Umbilical cord (tissue), 2 donors: ENCODE measurements around the gene BRAF. TPM values are rescaled to one million over a fixed set of nuclear protein-coding genes. Genes with fewer than 3 reads are reported as not detected.
"Not testable (repeated sequence)": the region's sequence is repeated elsewhere in the genome, so short reads cannot be mapped to it uniquely, and the experiment has no call there.

Experiments
- DNase-seq: peaks from one replicate; pipeline ENCODE4 v3.0.0-alpha.2; 2015; ENCODE audit warnings: low spot score
- total RNA-seq: library from RNA; depleted of rRNA; stranded (reverse); fragments of >200 nt; gene quantifications from one replicate; pipeline ENCODE4 v1.2.3, GENCODE V29; 2014; ENCODE audit warnings: low replicate concordance; ENCODE audit not compliant: insufficient read depth

The BRAF gene
- total RNA-seq, 1 donor from 2014 or later: 61.2 TPM

DNA sequence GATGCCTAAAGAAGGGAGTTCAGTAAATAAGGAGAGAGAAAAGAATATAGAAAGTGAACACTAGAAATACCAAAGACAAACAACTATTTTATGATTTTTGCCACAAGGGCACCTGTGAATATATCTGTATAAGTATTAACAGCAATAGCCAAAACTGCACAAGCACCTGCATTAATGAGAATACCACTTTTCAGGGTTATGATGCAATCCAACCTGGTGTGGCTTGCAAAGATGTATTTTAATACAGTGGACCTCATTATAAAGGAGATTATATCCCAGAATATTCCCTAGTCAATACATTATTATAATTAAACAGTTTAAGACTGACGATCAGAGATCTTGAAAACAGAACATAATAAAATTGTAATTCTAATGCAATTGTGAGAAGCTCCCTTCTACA, 4.0 kb downstream of the BRAF start:
- DNase-seq: no peak

GRCh38 chr7:140918236-140918635, 6.5 kb downstream of the BRAF start:
- DNase-seq: no peak

GRCh38 chr7:140917258-140917657, 7.5 kb downstream of the BRAF start:
- DNase-seq: no peak

DNA sequence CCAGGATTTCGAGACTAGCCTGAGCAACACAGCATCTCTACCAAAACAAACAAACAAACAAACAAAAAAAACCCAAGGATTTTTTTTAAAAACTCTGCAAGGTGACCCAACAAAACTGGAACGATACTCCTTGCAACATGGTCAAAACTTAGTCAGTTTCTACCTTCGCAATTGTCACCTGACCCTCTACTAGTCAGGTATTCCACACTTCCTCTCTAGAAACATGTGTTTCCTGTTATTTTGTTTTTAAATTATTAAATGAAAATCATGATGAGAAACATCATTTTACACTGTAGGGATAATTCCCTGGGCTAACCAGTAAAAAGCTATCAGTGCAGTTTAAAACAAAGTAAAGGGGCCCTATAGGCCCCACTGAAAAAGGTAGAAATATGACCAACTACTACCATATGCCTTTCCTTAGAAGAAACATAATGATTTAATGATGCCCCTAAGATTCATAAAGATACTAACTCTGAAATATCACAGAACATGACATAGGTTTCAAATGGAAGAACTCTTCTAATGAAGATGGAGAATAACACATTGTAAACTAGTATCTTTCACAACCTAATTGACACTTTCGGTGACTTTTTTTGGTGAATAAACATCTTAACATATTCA, 8.7 kb downstream of the BRAF start:
- no peak for DNase-seq

GRCh38 chr7:140914083-140914482, 10.6 kb downstream of the BRAF start:
- no peak for DNase-seq

DNA sequence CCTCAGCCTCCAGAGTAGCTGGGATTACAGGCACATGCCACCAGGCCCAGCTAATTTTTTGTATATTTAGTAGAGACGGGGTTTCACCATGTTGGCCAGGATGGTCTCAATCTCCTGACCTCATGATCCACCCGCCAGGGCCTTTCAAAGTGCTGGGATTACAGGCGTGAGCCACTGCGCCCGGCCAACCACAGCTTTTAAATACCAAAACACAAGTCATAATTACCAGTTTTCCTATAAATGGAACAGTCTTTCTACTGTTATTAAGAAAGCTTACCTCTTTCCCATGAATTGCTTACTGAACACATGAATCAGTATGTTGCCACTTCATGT, 11.2 kb downstream of the BRAF start:
- DNase-seq: not testable (repeated sequence)

GRCh38 chr7:140911746-140912145, 13.0 kb downstream of the BRAF start:
- no peak for DNase-seq

DNA sequence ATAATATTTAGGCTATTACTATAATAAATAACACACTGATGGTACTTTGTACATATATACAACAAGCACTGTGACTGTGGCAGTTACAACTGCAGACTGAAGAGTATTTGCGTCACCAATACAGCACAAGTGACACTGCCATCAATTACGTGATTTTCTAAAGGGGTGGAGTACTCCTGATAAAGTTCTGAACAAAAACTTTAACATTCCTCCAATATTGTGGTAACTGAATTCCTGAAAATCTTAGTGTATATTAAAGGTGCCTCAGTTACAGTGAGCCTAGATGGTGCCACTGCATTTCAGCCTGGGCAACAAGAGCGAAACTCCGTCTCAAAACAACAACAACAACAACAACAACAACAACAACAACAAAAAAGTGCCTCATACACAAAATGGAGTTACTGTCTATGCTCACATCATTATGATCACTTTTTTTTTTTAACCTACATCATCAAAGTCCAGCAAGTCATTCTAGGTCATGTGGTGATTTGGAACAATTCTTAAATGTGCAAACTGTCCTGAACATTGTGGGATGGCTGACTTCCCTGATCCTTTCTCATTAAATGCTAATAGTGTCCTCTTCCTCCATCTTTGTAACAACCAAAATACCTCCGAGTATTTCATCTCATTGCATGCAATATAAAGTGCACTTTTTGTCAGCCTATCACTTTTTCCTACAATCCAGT, 15.1 kb downstream of the BRAF start:
- no peak for DNase-seq

DNA sequence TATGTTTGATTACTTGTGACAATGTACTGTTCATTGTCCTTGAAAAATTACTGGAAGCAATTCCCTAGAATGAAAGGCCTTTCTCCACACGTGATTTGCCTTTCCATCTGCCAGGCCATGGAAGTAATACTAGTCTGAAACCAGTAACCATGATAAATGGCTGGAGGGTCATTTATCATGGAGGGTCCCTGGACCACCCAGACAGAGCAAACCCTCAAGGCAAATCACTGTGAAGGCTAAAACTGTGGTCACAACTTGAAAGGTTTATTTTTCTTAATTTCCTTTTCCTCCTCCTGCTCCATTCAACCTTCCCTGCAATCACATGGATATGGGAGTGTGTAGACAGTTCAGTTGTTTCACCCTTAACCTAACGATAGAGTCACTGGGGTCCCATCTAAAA, 16.4 kb downstream of the BRAF start:
- no peak for DNase-seq

- DNase-seq: no peak
Observed at GRCh38 chr7:140903741-140904480, 20.8 kb downstream of the BRAF start.

- DNase-seq: no peak
Observed at GRCh38 chr7:140902303-140902953, 22.3 kb downstream of the BRAF start.

DNA sequence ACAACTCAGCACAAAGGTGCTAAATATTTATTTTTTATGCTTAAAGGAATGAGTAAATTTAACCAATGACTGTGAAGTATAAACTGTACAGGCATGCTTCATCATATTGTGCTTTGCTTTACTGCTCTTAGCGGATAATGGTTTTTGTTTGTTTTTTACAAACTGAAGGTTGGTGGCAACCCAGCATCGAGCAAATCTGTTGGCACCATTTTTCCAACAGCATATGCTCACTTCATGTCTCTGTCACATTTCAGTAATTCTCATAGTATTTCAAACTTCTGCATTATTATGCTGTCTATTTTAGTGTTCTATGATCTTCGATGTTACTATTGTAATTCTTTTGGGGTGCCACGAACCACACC, 22.8 kb downstream of the BRAF start:
- no peak for DNase-seq

DNA sequence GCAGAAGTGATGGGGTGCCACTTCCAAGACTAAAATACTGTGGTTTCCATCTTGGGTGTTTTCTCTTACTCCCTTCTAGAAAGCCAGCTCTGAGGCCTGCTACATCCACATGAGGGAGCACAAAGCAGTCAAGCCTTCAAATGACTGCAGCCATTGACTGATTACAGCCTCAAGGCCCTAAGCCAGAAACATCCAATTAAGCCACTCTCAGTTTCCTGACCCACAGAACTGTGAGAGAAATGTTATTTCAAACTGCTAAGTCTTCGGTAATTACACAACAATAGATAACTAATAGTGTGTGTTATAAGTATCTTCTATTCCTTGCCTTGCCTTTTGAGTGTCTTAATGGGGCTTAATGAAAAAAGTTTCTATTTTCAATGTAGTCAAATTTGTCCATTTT, 24.8 kb downstream of the BRAF start:
- no peak for DNase-seq

- no peak for DNase-seq
Observed at GRCh38 chr7:140898786-140899536, 25.8 kb downstream of the BRAF start.

DNA sequence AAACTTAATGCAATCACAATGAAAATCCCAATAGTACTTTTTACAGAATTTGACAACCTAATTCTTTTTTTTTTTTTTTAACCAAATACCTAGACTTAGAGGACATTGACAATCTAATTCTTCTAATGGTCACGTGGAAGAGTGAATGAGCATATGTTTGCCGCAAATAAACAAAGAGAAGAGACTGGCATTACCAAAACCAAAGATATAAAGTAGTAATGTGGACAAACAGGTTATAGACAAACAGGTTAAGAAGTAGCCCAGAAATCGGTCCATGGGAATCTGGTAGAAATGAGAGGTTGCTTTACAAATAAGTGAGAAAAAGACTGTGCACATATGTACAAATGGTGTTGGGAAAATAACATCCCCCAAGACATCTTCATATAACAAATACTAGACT, 27.7 kb downstream of the BRAF start:
- no peak for DNase-seq

- DNase-seq: no peak
Observed at GRCh38 chr7:140889645-140890044, 35.1 kb downstream of the BRAF start.

- no peak for DNase-seq
Observed at GRCh38 chr7:140889150-140889549, 35.6 kb downstream of the BRAF start.

- no peak for DNase-seq
Observed at GRCh38 chr7:140888087-140888486, 36.6 kb downstream of the BRAF start.

DNA sequence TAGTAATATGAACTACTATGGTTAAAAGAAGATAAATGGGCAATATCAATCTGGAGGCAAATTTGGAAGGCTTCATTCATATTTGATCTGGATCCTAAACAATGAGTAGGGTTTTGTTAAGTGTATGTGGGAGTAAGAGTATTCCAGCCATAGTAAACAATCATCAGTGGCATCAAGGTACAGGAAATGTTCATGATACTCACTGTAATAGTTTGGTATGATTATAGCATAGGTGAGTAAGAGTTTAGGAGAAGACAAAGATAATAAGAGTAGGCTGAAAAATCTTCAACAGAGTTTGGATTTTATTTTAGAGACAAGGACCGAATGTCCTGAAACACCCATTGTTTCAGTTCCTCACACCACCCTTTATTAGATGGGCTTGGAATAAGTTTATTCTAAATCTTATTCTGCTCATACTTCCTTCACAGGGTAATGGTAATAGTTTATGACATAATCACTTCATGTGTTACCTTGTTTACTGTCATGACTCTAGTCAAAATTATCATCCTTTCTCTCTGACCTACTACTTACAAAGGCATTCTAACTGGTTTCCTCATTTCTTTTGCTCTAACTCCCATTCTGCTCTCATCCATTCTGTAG, 38.9 kb downstream of the BRAF start:
- DNase-seq: no peak

GRCh38 chr7:140883378-140883777, 41.4 kb downstream of the BRAF start:
- no peak for DNase-seq

DNA sequence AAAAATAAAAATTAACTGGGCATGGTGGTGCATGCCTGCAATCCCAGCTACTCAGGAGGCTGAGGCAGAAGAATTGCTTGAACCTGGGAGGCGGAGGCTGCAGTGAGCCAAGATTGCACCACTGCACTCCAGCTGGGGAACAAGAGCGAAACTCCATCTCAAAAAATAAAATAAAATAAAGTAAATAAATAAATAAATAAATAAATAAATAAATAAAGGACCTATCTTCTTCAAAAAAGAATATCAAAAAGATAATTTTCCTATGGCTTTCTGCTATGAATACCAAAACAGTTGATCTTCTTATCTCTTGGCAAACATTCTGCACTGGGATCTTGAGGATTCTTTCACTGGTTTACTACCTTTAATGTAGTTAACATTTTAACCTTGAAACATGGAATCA, 41.9 kb downstream of the BRAF start:
- not testable (repeated sequence) for DNase-seq
